A549 (cell line): ENCODE data around the gene CNBP.

ENCODE experiments used
- HOXB5 ChIP-seq: fragments of 250-450 bp; sonication (Bioruptor Pico); IDR thresholded peaks from 2 replicates; pipeline ENCODE4 v1.5.0; 2020; ENCODE audit warnings: mild to moderate bottlenecking, moderate library complexity
- TF ChIP-seq, protein P1 (sequence below): fragments of >200 bp; sonication (Bioruptor Twin); formaldehyde crosslinking; IDR thresholded peaks from 3 replicates; pipeline ENCODE4 v1.5.1; 2016

DNA sequence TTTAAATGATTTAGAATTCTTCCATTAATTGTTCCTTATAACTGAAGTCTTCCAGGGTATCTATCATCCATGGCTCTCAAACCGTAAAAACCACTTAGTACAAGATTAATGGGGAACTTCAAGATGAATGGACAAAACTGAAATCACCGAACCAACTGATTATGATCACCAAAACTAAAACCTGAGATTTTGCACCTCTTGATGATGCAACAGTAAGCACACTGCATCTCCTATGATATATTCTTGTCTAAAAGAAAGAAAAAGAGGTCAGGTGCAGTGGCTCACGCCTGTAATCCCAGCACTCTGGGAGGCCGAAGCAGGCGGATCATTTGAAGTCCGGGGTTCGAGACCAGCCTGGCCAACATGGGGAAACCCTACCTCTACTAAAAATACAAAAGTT is 19.2 kb downstream of the CNBP start:
- TF ChIP-seq, protein P1, sequence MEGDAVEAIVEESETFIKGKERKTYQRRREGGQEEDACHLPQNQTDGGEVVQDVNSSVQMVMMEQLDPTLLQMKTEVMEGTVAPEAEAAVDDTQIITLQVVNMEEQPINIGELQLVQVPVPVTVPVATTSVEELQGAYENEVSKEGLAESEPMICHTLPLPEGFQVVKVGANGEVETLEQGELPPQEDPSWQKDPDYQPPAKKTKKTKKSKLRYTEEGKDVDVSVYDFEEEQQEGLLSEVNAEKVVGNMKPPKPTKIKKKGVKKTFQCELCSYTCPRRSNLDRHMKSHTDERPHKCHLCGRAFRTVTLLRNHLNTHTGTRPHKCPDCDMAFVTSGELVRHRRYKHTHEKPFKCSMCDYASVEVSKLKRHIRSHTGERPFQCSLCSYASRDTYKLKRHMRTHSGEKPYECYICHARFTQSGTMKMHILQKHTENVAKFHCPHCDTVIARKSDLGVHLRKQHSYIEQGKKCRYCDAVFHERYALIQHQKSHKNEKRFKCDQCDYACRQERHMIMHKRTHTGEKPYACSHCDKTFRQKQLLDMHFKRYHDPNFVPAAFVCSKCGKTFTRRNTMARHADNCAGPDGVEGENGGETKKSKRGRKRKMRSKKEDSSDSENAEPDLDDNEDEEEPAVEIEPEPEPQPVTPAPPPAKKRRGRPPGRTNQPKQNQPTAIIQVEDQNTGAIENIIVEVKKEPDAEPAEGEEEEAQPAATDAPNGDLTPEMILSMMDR: no peak
- TF ChIP-seq HOXB5: no peak
